Measurements from ENCODE around the gene SDC3. TPM values are rescaled to one million over a fixed set of nuclear protein-coding genes. Genes with fewer than 3 reads are reported as not detected.

The SDC3 gene
- polyA plus RNA-seq, 1 experiment = 18.0 TPM

DNA sequence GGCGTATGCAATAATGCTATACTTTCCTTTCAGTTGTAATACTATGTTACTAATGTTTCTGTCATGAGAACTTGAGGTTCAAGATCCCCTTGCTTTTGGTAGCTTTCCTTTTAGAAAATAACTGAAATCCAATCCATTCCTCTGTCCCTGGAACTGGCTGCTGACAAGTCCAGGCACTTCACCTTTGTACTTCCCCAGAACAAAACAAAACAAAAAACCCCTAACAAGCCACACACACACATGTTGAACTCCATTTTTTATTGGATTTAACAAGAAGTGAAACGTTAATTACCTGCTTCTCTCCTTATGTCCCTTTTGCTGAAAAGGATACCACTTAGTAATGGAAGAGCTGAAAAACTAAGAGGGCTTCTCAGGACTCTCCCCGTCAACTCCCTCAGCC lies 26.1 kb upstream of the SDC3 start:
- no peak overlapping the region for H3K4me3 ChIP-seq (ENCODE audit: low read depth, low read length)
- POLR2A ChIA-PET = no interaction called here
- peaks cover 27% of the 10 kb centered on the region for H3K36me3 ChIP-seq (ENCODE audit: control insufficient read depth, insufficient read depth, low read length)
- CTCF ChIA-PET = interaction anchor here (0.7 to 2.5 kb wide), 4 partner anchors 24 to 155 kb away, joined by 3 to 9 read pairs (median 5); no protein-coding TSS in a partner anchor
- no peak for DNase-seq (ENCODE audit: low read depth)
- H3K27me3 ChIP-seq (ENCODE audit: control insufficient read depth, insufficient read depth, low read length) = no peaks in the 10 kb centered on the region
- TF ChIP-seq, protein P1, sequence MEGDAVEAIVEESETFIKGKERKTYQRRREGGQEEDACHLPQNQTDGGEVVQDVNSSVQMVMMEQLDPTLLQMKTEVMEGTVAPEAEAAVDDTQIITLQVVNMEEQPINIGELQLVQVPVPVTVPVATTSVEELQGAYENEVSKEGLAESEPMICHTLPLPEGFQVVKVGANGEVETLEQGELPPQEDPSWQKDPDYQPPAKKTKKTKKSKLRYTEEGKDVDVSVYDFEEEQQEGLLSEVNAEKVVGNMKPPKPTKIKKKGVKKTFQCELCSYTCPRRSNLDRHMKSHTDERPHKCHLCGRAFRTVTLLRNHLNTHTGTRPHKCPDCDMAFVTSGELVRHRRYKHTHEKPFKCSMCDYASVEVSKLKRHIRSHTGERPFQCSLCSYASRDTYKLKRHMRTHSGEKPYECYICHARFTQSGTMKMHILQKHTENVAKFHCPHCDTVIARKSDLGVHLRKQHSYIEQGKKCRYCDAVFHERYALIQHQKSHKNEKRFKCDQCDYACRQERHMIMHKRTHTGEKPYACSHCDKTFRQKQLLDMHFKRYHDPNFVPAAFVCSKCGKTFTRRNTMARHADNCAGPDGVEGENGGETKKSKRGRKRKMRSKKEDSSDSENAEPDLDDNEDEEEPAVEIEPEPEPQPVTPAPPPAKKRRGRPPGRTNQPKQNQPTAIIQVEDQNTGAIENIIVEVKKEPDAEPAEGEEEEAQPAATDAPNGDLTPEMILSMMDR (IDR thresholded peaks at IDR 0.05; ENCODE audit: insufficient read depth, low read depth, low read length) = no peak

DNA sequence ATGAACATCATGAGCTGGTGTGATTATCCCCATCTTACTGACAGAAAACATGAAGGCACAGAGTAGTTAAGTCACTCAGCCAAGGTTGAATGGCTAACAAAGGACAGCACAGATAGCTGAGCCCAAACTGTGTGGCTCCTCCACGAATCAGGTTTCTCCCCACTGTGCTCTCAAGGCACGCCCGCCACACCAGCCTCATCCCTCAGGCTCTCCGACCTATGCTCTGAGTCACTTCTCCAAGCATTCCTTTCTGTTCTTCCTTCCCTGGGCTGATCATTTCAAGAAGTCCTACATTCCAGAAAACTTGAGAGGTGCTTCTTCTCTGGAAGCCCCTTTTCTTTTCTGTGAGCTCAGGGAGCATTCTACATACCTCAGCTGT lies 25.3 kb upstream of the SDC3 start:
- TF ChIP-seq, protein P1 (IDR thresholded peaks at IDR 0.05; ENCODE audit: insufficient read depth, low read depth, low read length) = no peak
- CTCF ChIA-PET = interaction anchor here (0.6 to 2.5 kb wide), 9 partner anchors 13 to 214 kb away, joined by 3 to 9 read pairs (median 4); no protein-coding TSS in a partner anchor
- H3K4me3 ChIP-seq (ENCODE audit: low read depth, low read length) = no peak overlapping the region
- H3K27me3 ChIP-seq (ENCODE audit: control insufficient read depth, insufficient read depth, low read length) = no peaks in the 10 kb centered on the region
- no peak for DNase-seq (ENCODE audit: low read depth)
- POLR2A ChIA-PET = no interaction called here
- peaks cover 23% of the 10 kb centered on the region for H3K36me3 ChIP-seq (ENCODE audit: control insufficient read depth, insufficient read depth, low read length)

DNA sequence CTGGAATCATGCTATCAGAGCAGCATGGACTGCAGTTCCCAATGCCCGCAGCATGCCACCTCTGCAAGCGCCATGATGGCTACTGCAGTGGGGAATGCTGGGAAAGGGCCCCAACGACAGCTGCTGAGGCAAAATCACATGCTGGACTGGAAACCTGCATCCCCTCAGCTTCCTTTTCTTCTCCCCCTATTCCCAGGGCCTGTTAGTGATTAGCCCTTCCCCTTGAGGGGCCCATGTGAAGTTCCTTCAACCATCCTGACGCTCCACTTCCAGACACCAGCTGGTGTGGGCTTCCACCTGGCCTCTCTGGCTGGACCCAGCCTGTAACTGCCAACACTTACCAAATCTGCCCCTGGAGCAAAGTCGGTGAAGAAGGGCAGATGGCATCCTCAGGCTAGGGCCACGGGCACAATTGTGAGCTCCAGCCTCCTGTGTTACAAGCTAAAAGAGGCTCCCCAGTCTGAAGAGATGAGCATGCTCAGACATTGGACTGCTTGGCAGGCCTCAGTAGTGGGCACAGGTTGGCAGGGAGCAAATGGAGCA lies 22.1 kb upstream of the SDC3 start:
- ChIA-PET POLR2A (no interaction called here), CTCF (interaction anchor here (0.8 to 3.9 kb wide), 6 partner anchors 18 to 211 kb away, joined by 4 to 41 read pairs (median 10); partner anchors contain the start of gene PUM1)
- TF ChIP-seq, protein P1 (IDR thresholded peaks at IDR 0.05; ENCODE audit: insufficient read depth, low read depth, low read length) = no peak
- Histone ChIP-seq H3K27me3 (ENCODE audit: control insufficient read depth, insufficient read depth, low read length) (no peaks in the 10 kb centered on the region), H3K36me3 (ENCODE audit: control insufficient read depth, insufficient read depth, low read length) (peaks cover 15% of the 10 kb centered on the region), H3K4me3 (ENCODE audit: low read depth, low read length) (no peak overlapping the region)
- no peak for DNase-seq (ENCODE audit: low read depth)

DNA sequence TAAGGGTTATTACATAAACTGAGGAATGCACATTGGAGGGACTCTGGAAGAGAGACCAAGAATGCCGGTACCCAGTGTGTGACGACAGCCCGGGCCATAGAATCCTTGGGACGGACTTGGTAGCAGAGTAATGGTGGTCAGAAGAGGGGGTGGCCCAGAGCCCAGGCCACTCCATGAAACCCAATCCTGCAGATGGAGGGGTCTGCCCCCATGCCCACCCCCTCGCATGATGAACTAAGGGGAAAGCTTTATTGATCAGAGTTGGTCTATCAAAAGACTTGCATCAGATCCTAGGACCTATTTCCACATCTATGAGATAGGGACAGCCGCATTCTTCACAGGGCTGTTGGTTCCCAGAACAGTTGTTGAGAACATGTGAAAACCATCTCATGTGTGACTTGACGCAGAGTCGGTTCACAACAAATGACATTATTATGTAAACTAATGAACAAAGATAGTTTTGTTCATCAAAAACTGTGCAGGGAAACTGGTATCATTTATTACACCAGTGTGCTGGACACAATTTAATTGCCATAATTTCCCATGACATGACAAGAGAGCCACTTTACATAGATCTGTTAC lies 21.5 kb upstream of the SDC3 start:
- DNase-seq (ENCODE audit: low read depth) = no peak
- no peak overlapping the region for H3K4me3 ChIP-seq (ENCODE audit: low read depth, low read length)
- TF ChIP-seq, protein P1 (IDR thresholded peaks at IDR 0.05; ENCODE audit: insufficient read depth, low read depth, low read length) = no peak
- ChIA-PET POLR2A (interaction anchor here (0.7 kb wide), 1 partner anchor 29 kb away, joined by 5 read pairs; no protein-coding TSS in a partner anchor), CTCF (interaction anchor here (1.5 to 3.9 kb wide), 11 partner anchors 10 to 210 kb away, joined by 3 to 41 read pairs (median 13); partner anchors contain the start of gene PUM1)
- no peaks in the 10 kb centered on the region for H3K27me3 ChIP-seq (ENCODE audit: control insufficient read depth, insufficient read depth, low read length)
- peaks cover 12% of the 10 kb centered on the region for H3K36me3 ChIP-seq (ENCODE audit: control insufficient read depth, insufficient read depth, low read length)

DNA sequence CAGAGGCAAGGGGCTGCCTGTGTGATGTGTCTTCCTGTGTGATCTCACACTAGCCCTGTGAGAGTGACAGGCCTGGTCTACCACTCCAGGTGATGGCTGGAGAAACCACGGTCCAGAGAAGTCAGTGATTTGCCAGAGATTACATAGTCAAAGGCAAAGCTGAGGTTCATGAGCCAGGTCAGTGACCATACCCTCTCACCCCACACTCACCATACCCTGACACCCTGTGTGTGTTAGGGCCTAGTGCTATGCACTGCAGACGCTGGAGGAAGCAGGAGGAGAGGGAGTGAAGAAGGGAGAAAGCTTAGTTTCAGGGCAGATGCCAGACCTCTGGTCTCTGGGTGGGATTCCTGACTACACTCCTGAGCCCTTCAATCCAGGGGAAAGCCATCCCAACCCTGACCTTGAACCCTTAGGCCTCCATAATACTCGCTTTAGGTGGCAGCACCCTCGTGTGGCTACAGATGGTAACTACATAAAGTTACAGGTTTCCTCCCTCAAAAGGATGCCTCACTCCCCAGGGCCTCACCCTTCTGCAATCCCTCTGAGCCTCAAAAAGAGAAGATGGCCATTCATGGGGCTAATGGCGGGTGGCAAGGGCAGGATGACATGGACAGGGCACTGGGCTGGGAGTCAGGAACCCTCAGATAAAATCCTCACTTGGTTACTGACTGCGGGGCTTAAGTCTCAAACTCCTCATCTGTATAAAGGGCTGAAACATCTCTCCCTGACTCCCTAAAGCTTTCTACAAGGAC lies 20.8 kb upstream of the SDC3 start:
- DNase-seq (ENCODE audit: low read depth) = no peak
- CTCF ChIA-PET = interaction anchor here (0.6 to 3.9 kb wide), 18 partner anchors 9 to 373 kb away, joined by 3 to 41 read pairs (median 6); partner anchors contain the start of gene PUM1
- Histone ChIP-seq H3K27me3 (ENCODE audit: control insufficient read depth, insufficient read depth, low read length) (no peaks in the 10 kb centered on the region), H3K36me3 (ENCODE audit: control insufficient read depth, insufficient read depth, low read length) (peaks cover 10% of the 10 kb centered on the region), H3K4me3 (ENCODE audit: low read depth, low read length) (no peak overlapping the region)
- POLR2A ChIA-PET = interaction anchor here (0.7 kb wide), 1 partner anchor 30 kb away, joined by 5 read pairs; no protein-coding TSS in a partner anchor
- TF ChIP-seq, protein P1 (IDR thresholded peaks at IDR 0.05; ENCODE audit: insufficient read depth, low read depth, low read length) = peak; percentile 74
